CD14-positive monocyte (primary cell): ENCODE results near the gene NR2E1. TPM values are rescaled to one million over a fixed set of nuclear protein-coding genes. Genes with fewer than 3 reads are reported as not detected.

Experiments used
- DNase-seq, 3 donors: peaks; one replicate each; pipeline ENCODE4 v3.0.0-alpha.2; 2011 to 2022
- H2AFZ ChIP-seq: 2 replicates; pipeline ENCODE4 v1.6.0; 2012; ENCODE audit warnings: mild to moderate bottlenecking, low read depth, low read length, inconsistent platforms; ENCODE audit not compliant: insufficient read depth, poor library complexity, severe bottlenecking
- H3K27ac ChIP-seq, 2 donors: 1 replicate in 1 of 2; 2 replicates in 1 of 2; pipeline ENCODE4 v1.5.1; 2012 to 2013; ENCODE audit warnings: low read length in 2 of 2, control low read depth in 1 of 2, inconsistent platforms in 1 of 2, low read depth in 1 of 2, mild to moderate bottlenecking in 1 of 2
- H3K27me3 ChIP-seq, 2 donors: one replicate each; pipeline versions ENCODE4 v1.6.0 to v1.6.1; 2011 to 2013; ENCODE audit warnings: low read length in 2 of 2; ENCODE audit not compliant: control insufficient read depth in 2 of 2, insufficient read depth in 2 of 2
- H3K36me3 ChIP-seq, 2 donors: replicated peaks in 1 of 2; 1 replicate in 1 of 2; 2 replicates in 1 of 2; pipeline versions ENCODE4 v1.5.1 to v1.6.1; 2012 to 2013; ENCODE audit warnings: low read length in 2 of 2, control low read depth in 1 of 2, inconsistent platforms in 1 of 2, mild to moderate bottlenecking in 1 of 2; ENCODE audit not compliant: insufficient read depth in 2 of 2, control insufficient read depth in 1 of 2
- H3K4me1 ChIP-seq, 2 donors: 1 replicate in 1 of 2; 2 replicates in 1 of 2; pipeline versions ENCODE4 v1.5.1 to v1.6.1; 2012 to 2013; ENCODE audit warnings: low read length in 2 of 2, control low read depth in 1 of 2, inconsistent platforms in 1 of 2, mild to moderate bottlenecking in 1 of 2, moderate library complexity in 1 of 2; ENCODE audit not compliant: insufficient read depth in 2 of 2, control insufficient read depth in 1 of 2
- H3K4me2 ChIP-seq: replicated peaks from 2 replicates; pipeline ENCODE3; 2012; ENCODE audit warnings: low read length, moderate library complexity, mild to moderate bottlenecking; ENCODE audit not compliant: poor library complexity, severe bottlenecking; ENCODE audit errors: extremely low read depth
- H3K4me3 ChIP-seq, 3 experiments: fragments of 200-600 bp in 1 of 3; sonication (generic) in 1 of 3; replicated peaks in 1 of 3; 1 replicate in 2 of 3; 2 replicates in 1 of 3; pipeline ENCODE4 v1.5.1; 2011 to 2013; ENCODE audit warnings: low read length in 3 of 3, mild to moderate bottlenecking in 3 of 3, control low read depth in 2 of 3, low read depth in 2 of 3, inconsistent platforms in 1 of 3, moderate library complexity in 1 of 3
- H3K79me2 ChIP-seq: 2 replicates; pipeline ENCODE4 v1.6.0; 2012; ENCODE audit warnings: mild to moderate bottlenecking, control low read depth, inconsistent platforms, low read length, moderate library complexity; ENCODE audit not compliant: insufficient read depth
- H3K9ac ChIP-seq: 2 replicates; pipeline ENCODE4 v1.6.0; 2017; ENCODE audit warnings: low read length, mild to moderate bottlenecking; ENCODE audit not compliant: insufficient read depth, poor library complexity, severe bottlenecking
- H3K9me3 ChIP-seq, 2 donors: replicated peaks in 1 of 2; 1 replicate in 1 of 2; 2 replicates in 1 of 2; pipeline versions ENCODE4 v1.5.1 to v1.6.1; 2012 to 2013; ENCODE audit warnings: low read length in 2 of 2, control low read depth in 1 of 2; ENCODE audit not compliant: control insufficient read depth in 1 of 2, insufficient read depth in 1 of 2
- H4K20me1 ChIP-seq: 2 replicates; pipeline ENCODE4 v1.6.0; 2012; ENCODE audit warnings: mild to moderate bottlenecking, low read length, control low read depth, moderate library complexity; ENCODE audit not compliant: insufficient read depth
- H3K27ac Mint-ChIP-seq, 7 donors: one replicate each; pipeline ENCODE4 v1.8.0; 2020; ENCODE audit warnings: mild to moderate bottlenecking in 7 of 7, mixed read lengths in 7 of 7, moderate library complexity in 6 of 7, inconsistent platforms in 2 of 7
- H3K27me3 Mint-ChIP-seq, 3 donors: one replicate each; pipeline ENCODE4 v1.8.0; 2021 to 2022; ENCODE audit warnings: low read depth in 3 of 3, mild to moderate bottlenecking in 3 of 3, mixed read lengths in 3 of 3, moderate library complexity in 3 of 3, inconsistent platforms in 1 of 3
- H3K36me3 Mint-ChIP-seq, 2 donors: one replicate each; pipeline ENCODE4 v1.8.0; 2020; ENCODE audit warnings: mixed read lengths in 2 of 2, inconsistent platforms in 1 of 2, mild to moderate bottlenecking in 1 of 2
- H3K4me1 Mint-ChIP-seq: one replicate; pipeline ENCODE4 v1.8.0; 2020; ENCODE audit warnings: mild to moderate bottlenecking, mixed read lengths
- H3K4me3 Mint-ChIP-seq, 2 donors: one replicate each; pipeline ENCODE4 v1.8.0; 2020; ENCODE audit warnings: mild to moderate bottlenecking in 2 of 2, mixed read lengths in 2 of 2, moderate library complexity in 1 of 2
- H3K9me3 Mint-ChIP-seq, 7 donors: one replicate each; pipeline ENCODE4 v1.8.0; 2020 to 2022; ENCODE audit warnings: mixed read lengths in 7 of 7, mild to moderate bottlenecking in 6 of 7, moderate library complexity in 6 of 7, inconsistent platforms in 2 of 7
- CTCF ChIP-seq: fragments of 200-600 bp; IDR thresholded peaks from one replicate; pipeline ENCODE4 v1.8.0; 2022; ENCODE audit warnings: antibody characterized with exemption, mild to moderate bottlenecking
- WGBS: methylation state at CpG from one replicate; pipeline ENCODE4 v1.1.5; 2013; ENCODE audit warnings: missing lambda C conversion rate; ENCODE audit not compliant: insufficient coverage; 5-methylcytosine and 5-hydroxymethylcytosine counted together
- intact Hi-C, 2 donors: fragments of 100-400 bp; cut with micrococcal nuclease; formaldehyde crosslinking; loops; one replicate each; pipeline versions ENCODE4 v1.15.0 to v1.15.1; 2023
- polyA plus RNA-seq, 3 donors: library from polyadenylated mRNA; depleted of rRNA in 1 of 3; unstranded in 2 of 3; stranded (reverse) in 1 of 3; fragments of 300-500 nt in 2 of 3; fragments of >200 nt in 1 of 3; fragmentation: Illumina TruSeq in 2 of 3; gene quantifications; 1 replicate in 2 of 3; 2 replicates in 1 of 3; pipeline ENCODE4 v1.2.3, GENCODE V29; 2012 to 2021

The NR2E1 gene
- polyA plus RNA-seq, 3 donors: not detected

- no peak overlapping the region for H3K9ac ChIP-seq
- H3K79me2 ChIP-seq: peaks cover 3% of the 10 kb centered on the region
- H3K9me3 ChIP-seq: no peaks in the 10 kb centered on the region
- WGBS: no CpG with 5 or more reads among the region's 2 CpGs
- H2AFZ ChIP-seq: no peak overlapping the region
- H3K27me3 ChIP-seq: no peaks in the 10 kb centered on the region
- Mint-ChIP-seq H3K4me1 (peaks cover 14% of the 10 kb centered on the region), H3K4me3 (no peak overlapping the region), H3K9me3 (no peaks in the 10 kb centered on the region), H3K27me3 (no peaks in the 10 kb centered on the region), H3K27ac (peak overlapping the region in 3 of 7 donors; percentile 25 to 70 (median 53)), H3K36me3 (peaks cover 45 to 69% of the 10 kb centered on the region in 2 donors)
- no peak overlapping the region for H3K4me3 ChIP-seq
- H3K4me2 ChIP-seq: no peak overlapping the region
- peaks cover 12% of the 10 kb centered on the region in 2 donors for H3K4me1 ChIP-seq
- TF ChIP-seq CTCF: no peak
- H4K20me1 ChIP-seq: peaks cover 51% of the 10 kb centered on the region
- H3K36me3 ChIP-seq: peaks cover 31 to 95% of the 10 kb centered on the region in 2 donors
- peak overlapping the region; percentile 5 to 56 for H3K27ac ChIP-seq
- DNase-seq: peak; percentile 11 to 26 (median 20)
- intact Hi-C loops: no loop called here
These were observed 44.7 kb downstream of the NR2E1 start for GRCh38 chr6:108210556-108210955.

- Histone ChIP-seq H3K79me2 (peaks cover 14% of the 10 kb centered on the region), H2AFZ (no peak overlapping the region), H3K4me2 (no peak overlapping the region), H3K4me1 (peaks cover 12% of the 10 kb centered on the region in 2 donors), H3K27me3 (no peaks in the 10 kb centered on the region), H3K9me3 (no peaks in the 10 kb centered on the region), H3K9ac (no peak overlapping the region), H3K36me3 (peaks cover 38 to 96% of the 10 kb centered on the region in 2 donors), H3K4me3 (no peak overlapping the region), H4K20me1 (peaks cover 62% of the 10 kb centered on the region), H3K27ac (no peak overlapping the region)
- Mint-ChIP-seq H3K9me3 (no peaks in the 10 kb centered on the region), H3K27me3 (no peaks in the 10 kb centered on the region), H3K4me1 (peaks cover 14% of the 10 kb centered on the region), H3K27ac (no peak overlapping the region), H3K36me3 (peaks cover 45 to 72% of the 10 kb centered on the region in 2 donors), H3K4me3 (no peak overlapping the region)
- intact Hi-C loops: no loop called here
- no peak for DNase-seq
- no peak for TF ChIP-seq CTCF
- WGBS: 100% methylated on average over 2 of the region's 2 CpGs
These were observed 45.8 kb downstream of the NR2E1 start for GRCh38 chr6:108211671-108212070.
